LNCaP clone FGC (cell line): ENCODE data around the gene PRDM5.

Experiments used
- DNase-seq: peaks from one replicate; pipeline ENCODE4 v3.0.0-alpha.2; 2011; ENCODE audit warnings: low read depth
- H3K4me3 ChIP-seq: 2 replicates; pipeline ENCODE4 v1.5.1; 2011; ENCODE audit warnings: mild to moderate bottlenecking, low read depth, low read length, control low read depth
- CTCF ChIP-seq: IDR thresholded peaks from 2 replicates; pipeline ENCODE4 v1.5.1; 2012; ENCODE audit warnings: mild to moderate bottlenecking; ENCODE audit not compliant: control insufficient read depth, insufficient read depth; ENCODE audit errors: extremely low read depth

PRDM5 gene

GRCh38 chr4:120819805-120820437 is 102.6 kb downstream of the PRDM5 start:
- TF ChIP-seq CTCF, result no peak
- DNase-seq, result no peak
- no peak overlapping the region for H3K4me3 ChIP-seq

GRCh38 chr4:120816296-120816965 is 106.1 kb downstream of the PRDM5 start:
- TF ChIP-seq CTCF, result no peak
- DNase-seq, result no peak
- no peak overlapping the region for H3K4me3 ChIP-seq

- no peak for DNase-seq
- no peak overlapping the region for H3K4me3 ChIP-seq
- no peak for TF ChIP-seq CTCF
Observed at GRCh38 chr4:120815361-120815760, 107.2 kb downstream of the PRDM5 start.

GRCh38 chr4:120814886-120815285 is 107.6 kb downstream of the PRDM5 start:
- DNase-seq, result no peak
- no peak overlapping the region for H3K4me3 ChIP-seq
- TF ChIP-seq CTCF, result no peak

GRCh38 chr4:120812216-120812615 is 110.3 kb downstream of the PRDM5 start:
- H3K4me3 ChIP-seq, result no peak overlapping the region
- TF ChIP-seq CTCF, result no peak
- no peak for DNase-seq

GRCh38 chr4:120809518-120809917 is 113.0 kb downstream of the PRDM5 start:
- TF ChIP-seq CTCF, result peak; percentile 52
- H3K4me3 ChIP-seq, result no peak overlapping the region
- DNase-seq, result no peak

- TF ChIP-seq CTCF, result no peak
- no peak overlapping the region for H3K4me3 ChIP-seq
- DNase-seq, result no peak
Observed at GRCh38 chr4:120808475-120809141, 113.9 kb downstream of the PRDM5 start.
